Breast epithelium (tissue), 4 donors: Measurements from ENCODE around the gene MIEF1. TPM values are rescaled to one million over a fixed set of nuclear protein-coding genes. Genes with fewer than 3 reads are reported as not detected.
A peak's percentile ranks its signal among the peaks of the same experiment; 100 is the strongest.

Experiments used
- DNase-seq, 2 donors: peaks; one replicate each; pipeline ENCODE4 v3.0.0-alpha.2; 2019; ENCODE audit warnings: low spot score in 2 of 2
- H3K27ac ChIP-seq, 2 donors: fragments of 200-600 bp; sonication (generic) in 1 of 2; one replicate each; pipeline ENCODE4 v1.5.1; 2016 to 2019; ENCODE audit warnings: mild to moderate bottlenecking in 1 of 2
- H3K27me3 ChIP-seq, 2 donors: fragments of 200-600 bp; sonication (generic) in 1 of 2; one replicate each; pipeline versions ENCODE4 v1.5.1 to v1.6.0; 2017 to 2019; ENCODE audit warnings: control low read depth in 1 of 2, mild to moderate bottlenecking in 1 of 2
- H3K36me3 ChIP-seq: fragments of 200-600 bp; one replicate; pipeline ENCODE4 v1.5.1; 2019
- H3K4me1 ChIP-seq, 2 donors: fragments of 200-600 bp; sonication (generic); one replicate each; pipeline ENCODE4 v1.5.1; 2016 to 2019; ENCODE audit warnings: control low read depth in 1 of 2
- H3K4me3 ChIP-seq, 3 donors: fragments of 200-600 bp; sonication (generic); 1 replicate in 2 of 3; 2 replicates in 1 of 3; pipeline ENCODE4 v1.5.1; 2016 to 2019; ENCODE audit warnings: mild to moderate bottlenecking in 3 of 3, moderate library complexity in 2 of 3
- H3K9me3 ChIP-seq, 2 donors: fragments of 200-600 bp; sonication (generic) in 1 of 2; one replicate each; pipeline ENCODE4 v1.5.1; 2016 to 2019; ENCODE audit warnings: control low read depth in 1 of 2
- CTCF ChIP-seq, 3 donors: fragments of 450-650 bp; IDR thresholded peaks; one replicate each; pipeline ENCODE4 v1.5.1; 2016 to 2017; ENCODE audit warnings: antibody characterized with exemption in 3 of 3, mild to moderate bottlenecking in 3 of 3, moderate library complexity in 3 of 3
- POLR2A ChIP-seq: fragments of 450-650 bp; IDR thresholded peaks from one replicate; pipeline ENCODE4 v1.6.1; 2016; ENCODE audit warnings: antibody characterized with exemption, mild to moderate bottlenecking, moderate library complexity
- POLR2AphosphoS5 ChIP-seq, 3 donors: sonication (generic); formaldehyde crosslinking; IDR thresholded peaks; one replicate each; pipeline ENCODE4 v1.6.1; 2017; ENCODE audit warnings: antibody characterized with exemption in 3 of 3
- intact Hi-C: fragments of 100-400 bp; cut with DNase I; formaldehyde crosslinking; loops from one replicate; pipeline ENCODE4 v1.15.1; 2023; ENCODE audit warnings: low total_unique reads
- total RNA-seq, 3 donors: library from RNA; depleted of rRNA; stranded (reverse); fragments of >200 nt; gene quantifications; one replicate each; pipeline ENCODE4 v1.1.0, GENCODE V29; 2016

MIEF1 gene
- total RNA-seq, 3 donors from 2014 or later: 19.7 to 24.3 (median 22.9) TPM

- DNase-seq: no peak
- Histone ChIP-seq H3K36me3 (no peaks in the 10 kb centered on the region), H3K4me1 (peaks cover 15 to 34% of the 10 kb centered on the region in 2 donors), H3K27ac (peak overlapping the region; percentile 31 to 40), H3K9me3 (no peaks in the 10 kb centered on the region), H3K27me3 (no peaks in the 10 kb centered on the region), H3K4me3 (peak overlapping the region in 1 of 3 donors; percentile 28)
- no peak for TF ChIP-seq POLR2AphosphoS5 (IDR thresholded peaks at IDR 0.05)
- TF ChIP-seq CTCF (IDR thresholded peaks at IDR 0.05): no peak
- no peak for TF ChIP-seq POLR2A
- intact Hi-C loops: loop anchor here (5.0 to 10.0 kb wide), 2 partner anchors 210 to 353 kb away; partner anchors contain the start of gene RPL3
These were observed 22.9 kb downstream of the MIEF1 start for GRCh38 chr22:39524753-39525657.

- DNase-seq: no peak
- no peaks in the 10 kb centered on the region for H3K36me3 ChIP-seq
- no peak overlapping the region for H3K4me3 ChIP-seq
- peak overlapping the region in 1 of 2 donors; percentile 31 for H3K27ac ChIP-seq
- no peak for TF ChIP-seq POLR2AphosphoS5 (IDR thresholded peaks at IDR 0.05)
- no peak for TF ChIP-seq CTCF (IDR thresholded peaks at IDR 0.05)
- no peak for TF ChIP-seq POLR2A
- H3K27me3 ChIP-seq: no peaks in the 10 kb centered on the region
- H3K4me1 ChIP-seq: peaks cover 15 to 34% of the 10 kb centered on the region in 2 donors
- intact Hi-C loops: loop anchor here (5.0 to 10.0 kb wide), 2 partner anchors 211 to 353 kb away; partner anchors contain the start of gene RPL3
- H3K9me3 ChIP-seq: no peaks in the 10 kb centered on the region
These were observed 23.5 kb downstream of the MIEF1 start for GRCh38 chr22:39525658-39525975.

GRCh38 chr22:39526736-39527171 lies 24.7 kb downstream of the MIEF1 start:
- no peaks in the 10 kb centered on the region for H3K36me3 ChIP-seq
- no peaks in the 10 kb centered on the region for H3K27me3 ChIP-seq
- intact Hi-C loops: loop anchor here (5.0 to 10.0 kb wide), 2 partner anchors 212 to 354 kb away; partner anchors contain the start of gene RPL3
- peak overlapping the region; percentile 73 to 84 for H3K27ac ChIP-seq
- TF ChIP-seq POLR2A (no peak), CTCF (IDR thresholded peaks at IDR 0.05) (no peak), POLR2AphosphoS5 (IDR thresholded peaks at IDR 0.05) (no peak)
- no peaks in the 10 kb centered on the region for H3K9me3 ChIP-seq
- H3K4me1 ChIP-seq: peaks cover 21 to 40% of the 10 kb centered on the region in 2 donors
- DNase-seq: no peak
- no peak overlapping the region for H3K4me3 ChIP-seq

GRCh38 chr22:39527481-39527961 lies 25.4 kb downstream of the MIEF1 start:
- intact Hi-C loops: loop anchor here (5.0 to 10.0 kb wide), 2 partner anchors 213 to 355 kb away; partner anchors contain the start of gene RPL3
- no peaks in the 10 kb centered on the region for H3K27me3 ChIP-seq
- no peak for DNase-seq
- no peaks in the 10 kb centered on the region for H3K9me3 ChIP-seq
- peaks cover 20 to 32% of the 10 kb centered on the region in 2 donors for H3K4me1 ChIP-seq
- H3K27ac ChIP-seq: peak overlapping the region; percentile 73 to 84
- no peak for TF ChIP-seq POLR2A
- TF ChIP-seq POLR2AphosphoS5 (IDR thresholded peaks at IDR 0.05): no peak
- TF ChIP-seq CTCF (IDR thresholded peaks at IDR 0.05): no peak
- no peak overlapping the region for H3K4me3 ChIP-seq
- no peaks in the 10 kb centered on the region for H3K36me3 ChIP-seq
